Mucosa of descending colon (tissue), 3 donors: ENCODE measurements around the gene CELF5. TPM values are rescaled to one million over a fixed set of nuclear protein-coding genes. Genes with fewer than 3 reads are reported as not detected.
"Not testable (repeated sequence)": the region's sequence is repeated elsewhere in the genome, so short reads cannot be mapped to it uniquely, and the experiment has no call there.

Source experiments
- ATAC-seq: fragments of 200-7000 bp; cut with Tn5 transposase; one replicate; pipeline ENCODE4 v1.9.1; 2020; ENCODE audit warnings: mild to moderate bottlenecking, moderate library complexity
- DNase-seq, 3 donors: peaks; one replicate each; pipeline ENCODE4 v3.0.0-alpha.2; 2020
- H3K36me3 ChIP-seq: fragments of 200-600 bp; one replicate; pipeline ENCODE4 v1.8.0; 2021; ENCODE audit warnings: low read depth, mild to moderate bottlenecking
- H3K4me1 ChIP-seq: fragments of 200-600 bp; one replicate; pipeline ENCODE4 v1.8.0; 2021; ENCODE audit warnings: low read depth, mild to moderate bottlenecking
- H3K4me3 ChIP-seq: fragments of 200-600 bp; one replicate; pipeline ENCODE4 v1.8.0; 2021; ENCODE audit warnings: mild to moderate bottlenecking
- H3K9me3 ChIP-seq: fragments of 200-600 bp; one replicate; pipeline ENCODE4 v1.8.0; 2021; ENCODE audit warnings: mild to moderate bottlenecking
- intact Hi-C, 2 donors: fragments of 100-400 bp; cut with DNase I in 1 of 2; cut with micrococcal nuclease in 1 of 2; formaldehyde crosslinking; loops; one replicate each; pipeline versions ENCODE4 v1.11.0 to v1.11.1; 2022; cut with DNase I, micrococcal nuclease
- total RNA-seq, 3 donors: library from RNA; stranded (reverse); fragmentation: NEBNext Ultra II Directional in 2 of 3; extraction: Animal tissue kit (Norgen Biotek cat#: 25700) in 2 of 3; gene quantifications; one replicate each; pipeline versions ENCODE4 v1.2.1 to v1.2.4, GENCODE V29; 2021 to 2023
- TF ChIP-seq, protein P1 (sequence below): fragments of 200-600 bp; IDR thresholded peaks from one replicate; pipeline ENCODE4 v1.8.0; 2022; ENCODE audit warnings: antibody characterized with exemption, mild to moderate bottlenecking
- donor health status: DM: no; HTN: no; CAD: no; lungs with moderate emphysema.
- donor health status: DM: no; HTN: no; CAD: no.
- donor health status: DM: no; HTN: yes; CAD: no.

Gene CELF5
- total RNA-seq, 3 donors from 2014 or later = 0.75 to 2.7 (median 0.79) TPM

DNA sequence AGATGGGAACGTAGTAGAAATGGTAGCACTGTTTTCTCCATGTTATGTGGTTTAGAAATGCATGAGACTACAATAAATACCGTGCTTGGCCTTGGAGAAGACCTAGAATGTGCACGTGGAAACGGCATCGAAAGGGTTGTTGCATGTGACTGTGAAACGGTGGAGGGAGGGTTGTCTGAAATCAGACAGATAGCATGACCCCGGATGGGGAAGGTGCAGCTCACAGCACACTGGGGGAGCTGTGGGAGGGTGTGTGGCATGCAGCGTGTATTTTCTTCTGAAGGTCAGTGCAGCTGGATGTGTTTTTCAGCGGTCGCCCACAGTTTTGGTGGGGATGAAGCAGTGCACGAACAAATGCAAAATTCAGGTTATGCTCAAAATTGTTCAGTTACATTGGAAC lies 63.4 kb downstream of the CELF5 start:
- intact Hi-C loops = no loop called here
- Histone ChIP-seq H3K36me3 (no peaks in the 10 kb centered on the region), H3K9me3 (no peaks in the 10 kb centered on the region), H3K4me3 (no peak overlapping the region), H3K4me1 (peaks cover 4% of the 10 kb centered on the region)
- ATAC-seq (no peak), DNase-seq (no peak)
- TF ChIP-seq, protein P1, sequence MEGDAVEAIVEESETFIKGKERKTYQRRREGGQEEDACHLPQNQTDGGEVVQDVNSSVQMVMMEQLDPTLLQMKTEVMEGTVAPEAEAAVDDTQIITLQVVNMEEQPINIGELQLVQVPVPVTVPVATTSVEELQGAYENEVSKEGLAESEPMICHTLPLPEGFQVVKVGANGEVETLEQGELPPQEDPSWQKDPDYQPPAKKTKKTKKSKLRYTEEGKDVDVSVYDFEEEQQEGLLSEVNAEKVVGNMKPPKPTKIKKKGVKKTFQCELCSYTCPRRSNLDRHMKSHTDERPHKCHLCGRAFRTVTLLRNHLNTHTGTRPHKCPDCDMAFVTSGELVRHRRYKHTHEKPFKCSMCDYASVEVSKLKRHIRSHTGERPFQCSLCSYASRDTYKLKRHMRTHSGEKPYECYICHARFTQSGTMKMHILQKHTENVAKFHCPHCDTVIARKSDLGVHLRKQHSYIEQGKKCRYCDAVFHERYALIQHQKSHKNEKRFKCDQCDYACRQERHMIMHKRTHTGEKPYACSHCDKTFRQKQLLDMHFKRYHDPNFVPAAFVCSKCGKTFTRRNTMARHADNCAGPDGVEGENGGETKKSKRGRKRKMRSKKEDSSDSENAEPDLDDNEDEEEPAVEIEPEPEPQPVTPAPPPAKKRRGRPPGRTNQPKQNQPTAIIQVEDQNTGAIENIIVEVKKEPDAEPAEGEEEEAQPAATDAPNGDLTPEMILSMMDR = no peak

DNA sequence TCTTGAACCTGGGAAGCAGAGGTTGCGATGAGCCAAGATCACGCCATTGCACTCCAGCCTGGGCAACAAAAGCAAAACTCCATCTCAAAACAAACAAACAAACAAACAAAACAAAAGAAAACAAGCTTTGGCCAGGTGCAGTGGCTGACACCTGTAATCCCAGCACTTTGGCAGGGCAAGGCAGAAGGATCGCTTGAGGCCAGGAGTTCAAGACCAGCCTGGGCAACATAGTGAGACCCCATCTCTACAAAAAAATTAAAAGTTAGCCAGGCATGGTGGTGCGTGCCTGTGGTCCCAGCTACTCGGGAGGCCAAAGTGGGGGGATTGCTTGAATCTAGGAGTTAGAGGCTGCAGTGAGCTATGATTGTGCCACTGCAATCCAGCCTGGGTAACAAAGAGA lies 64.0 kb downstream of the CELF5 start:
- H3K4me3 ChIP-seq, H3K36me3 ChIP-seq, ATAC-seq, H3K4me1 ChIP-seq, H3K9me3 ChIP-seq, intact Hi-C loops, DNase-seq: not testable (repeated sequence)

DNA sequence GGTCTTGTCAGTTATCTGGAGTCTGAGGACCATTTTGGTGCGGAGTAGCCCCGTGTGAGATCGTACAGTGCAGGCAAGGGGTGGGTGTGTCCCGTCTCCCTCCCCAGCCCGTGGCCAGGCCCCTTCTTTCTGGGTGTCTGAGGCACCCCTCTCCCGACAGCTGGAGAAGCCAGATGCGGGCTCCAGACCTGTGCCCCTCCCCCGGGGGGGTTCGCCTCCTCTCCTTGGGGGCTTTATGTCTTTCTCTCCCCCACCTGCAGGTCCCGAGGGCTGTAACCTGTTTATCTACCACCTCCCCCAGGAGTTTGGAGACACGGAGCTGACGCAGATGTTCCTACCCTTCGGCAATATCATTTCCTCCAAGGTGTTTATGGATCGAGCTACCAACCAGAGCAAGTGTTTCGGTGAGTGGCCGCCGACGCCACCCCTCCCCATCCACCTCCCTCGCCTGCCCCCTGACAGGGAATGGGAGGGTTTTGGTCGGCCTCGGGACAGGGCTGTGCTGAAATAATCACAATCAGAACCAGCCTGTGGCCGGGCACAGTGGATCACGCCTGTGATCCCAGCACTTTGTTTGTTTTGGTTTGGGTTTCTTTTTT lies 65.6 kb downstream of the CELF5 start:
- H3K9me3 ChIP-seq = no peaks in the 10 kb centered on the region
- TF ChIP-seq, protein P1 = no peak
- H3K4me3 ChIP-seq = no peak overlapping the region
- H3K36me3 ChIP-seq = no peaks in the 10 kb centered on the region
- DNase-seq (no peak), ATAC-seq (no peak)
- H3K4me1 ChIP-seq = peaks cover 3% of the 10 kb centered on the region
- intact Hi-C loops = no loop called here

DNA sequence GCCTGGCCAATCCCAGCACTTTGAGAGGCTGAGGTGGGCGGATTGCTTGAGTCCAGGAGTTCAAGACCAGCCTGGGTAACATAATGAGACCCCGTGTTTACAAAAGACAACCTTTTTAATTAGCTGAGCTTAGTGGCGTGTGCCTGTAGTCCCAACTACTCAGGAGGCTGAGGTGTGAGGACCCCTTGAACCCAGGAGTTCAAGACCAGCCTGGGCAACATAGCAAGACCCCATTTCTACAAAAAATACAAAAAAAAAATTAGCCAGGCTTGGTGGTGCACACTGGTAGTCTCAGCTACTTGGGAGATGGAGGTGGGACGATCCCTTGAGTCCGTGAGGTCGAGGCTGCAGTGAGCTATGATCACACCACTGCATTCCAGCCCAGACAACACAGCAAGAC lies 66.4 kb downstream of the CELF5 start:
- H3K4me1 ChIP-seq, intact Hi-C loops, H3K9me3 ChIP-seq, H3K36me3 ChIP-seq, ATAC-seq, H3K4me3 ChIP-seq, DNase-seq: not testable (repeated sequence)

DNA sequence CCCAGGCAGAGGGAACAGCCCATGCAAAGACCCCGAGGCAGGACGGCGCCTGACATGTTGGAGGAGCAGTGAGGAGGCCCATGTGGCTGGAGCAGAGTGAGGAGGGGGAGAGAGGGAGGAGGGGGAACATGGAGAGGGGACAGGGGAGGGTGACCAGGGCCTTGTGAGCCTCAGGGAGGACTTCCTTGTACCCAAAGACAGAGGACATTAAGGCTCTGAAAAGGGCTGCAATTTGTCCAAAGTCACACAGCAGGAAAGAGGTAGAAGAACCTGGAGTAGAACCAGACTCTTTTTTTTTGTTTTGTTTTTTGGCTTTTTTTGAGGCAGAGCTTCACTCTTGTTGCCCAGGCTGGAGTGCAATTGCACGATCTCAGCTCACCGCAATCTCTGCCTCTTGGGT lies 67.2 kb downstream of the CELF5 start:
- TF ChIP-seq, protein P1 = no peak
- intact Hi-C loops = no loop called here
- DNase-seq (no peak), ATAC-seq (no peak)
- Histone ChIP-seq H3K9me3 (no peaks in the 10 kb centered on the region), H3K4me3 (no peak overlapping the region), H3K4me1 (peaks cover 3% of the 10 kb centered on the region), H3K36me3 (no peaks in the 10 kb centered on the region)

DNA sequence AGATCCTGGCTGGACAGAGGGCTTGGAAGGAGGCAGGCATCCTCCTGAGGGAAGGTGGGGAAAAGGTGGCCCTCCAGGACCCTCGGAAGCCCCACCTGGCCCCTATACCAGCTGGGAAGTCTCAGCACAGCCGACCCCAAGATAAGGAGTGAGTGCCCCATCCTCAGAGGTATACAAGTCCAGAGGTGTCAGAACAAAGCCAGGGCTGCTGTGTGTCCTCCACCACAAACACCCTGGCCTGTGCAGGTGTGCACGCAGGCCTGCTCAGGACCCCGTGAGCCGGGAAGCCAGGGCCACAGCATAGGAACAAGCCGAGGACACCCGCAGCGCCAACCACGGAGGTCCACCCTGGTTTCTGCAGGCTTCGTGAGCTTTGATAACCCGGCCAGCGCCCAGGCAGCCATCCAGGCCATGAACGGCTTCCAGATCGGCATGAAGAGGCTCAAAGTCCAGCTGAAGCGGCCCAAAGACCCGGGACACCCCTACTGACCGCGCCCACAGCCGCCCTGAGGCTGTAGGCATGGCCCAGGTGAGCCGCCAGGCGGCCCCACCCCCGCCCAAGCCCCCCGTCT lies 68.6 kb downstream of the CELF5 start:
- intact Hi-C loops = no loop called here
- H3K9me3 ChIP-seq = no peaks in the 10 kb centered on the region
- no peaks in the 10 kb centered on the region for H3K36me3 ChIP-seq
- TF ChIP-seq, protein P1 = no peak
- H3K4me1 ChIP-seq = peaks cover 3% of the 10 kb centered on the region
- DNase-seq (peak in 1 of 3 donors; percentile 53), ATAC-seq (peak; percentile 61)
- no peak overlapping the region for H3K4me3 ChIP-seq

DNA sequence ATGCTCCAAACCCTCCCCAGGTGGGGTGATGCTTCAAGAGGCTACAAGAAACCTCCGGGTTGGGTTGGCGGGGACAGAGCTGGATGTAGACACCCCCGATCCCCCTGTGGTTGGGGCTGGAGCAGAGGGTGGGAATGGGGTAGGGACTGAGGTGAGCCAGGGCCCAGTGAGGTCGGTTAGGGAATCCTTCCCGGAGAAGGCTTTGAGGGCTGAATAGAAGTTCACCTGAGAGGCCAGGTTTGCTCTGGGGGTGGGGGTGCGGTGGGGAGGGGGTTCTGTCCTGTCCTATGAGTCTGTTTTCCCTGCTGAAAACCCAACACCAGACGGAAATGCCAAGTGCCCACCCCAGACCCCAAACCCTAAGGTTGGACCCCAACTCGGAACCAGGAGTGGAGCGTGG lies 69.1 kb downstream of the CELF5 start:
- H3K4me1 ChIP-seq = peaks cover 3% of the 10 kb centered on the region
- no peaks in the 10 kb centered on the region for H3K9me3 ChIP-seq
- intact Hi-C loops = no loop called here
- ATAC-seq (no peak), DNase-seq (no peak)
- H3K4me3 ChIP-seq = no peak overlapping the region
- TF ChIP-seq, protein P1 = no peak
- H3K36me3 ChIP-seq = no peaks in the 10 kb centered on the region
